Erythroblast (primary cell): ENCODE results near the gene NFAT5.

Experiments
- DNase-seq, 2 experiments: peaks; one replicate each; lab custom pipeline; 2025; lab: John Stamatoyannopoulos, UW
- GATA1 ChIP-seq: IDR thresholded peaks from 2 replicates; pipeline ENCODE4 v1.6.1; 2011; ENCODE audit warnings: low read depth, mild to moderate bottlenecking, control low read depth, low read length, moderate library complexity
- POLR2A ChIP-seq: IDR thresholded peaks from 2 replicates; pipeline ENCODE4 v1.6.1; 2011; ENCODE audit warnings: mild to moderate bottlenecking, low read length

The NFAT5 gene

GRCh38 chr16:69672315-69672997, 106.7 kb downstream of the NFAT5 start:
- TF ChIP-seq POLR2A (no peak), GATA1 (no peak)

GRCh38 chr16:69672998-69673713, 107.4 kb downstream of the NFAT5 start:
- no peak for DNase-seq
- TF ChIP-seq GATA1: no peak
- no peak for TF ChIP-seq POLR2A

More at GRCh38 chr16:69672315-69672997, 106.7 kb downstream of the NFAT5 start:
- DNase-seq: no peak

- no peak for DNase-seq
- TF ChIP-seq GATA1: no peak
- TF ChIP-seq POLR2A: no peak
These were observed 114.6 kb downstream of the NFAT5 start for GRCh38 chr16:69680358-69680757.

GRCh38 chr16:69688589-69688988, 122.8 kb downstream of the NFAT5 start:
- TF ChIP-seq POLR2A: no peak
- TF ChIP-seq GATA1: no peak
- DNase-seq: no peak

- no peak for DNase-seq
These were observed 126.5 kb downstream of the NFAT5 start for GRCh38 chr16:69691980-69692911.

GRCh38 chr16:69693916-69694315, 128.2 kb downstream of the NFAT5 start:
- no peak for DNase-seq
- TF ChIP-seq POLR2A (no peak), GATA1 (no peak)

More at GRCh38 chr16:69691980-69692911, 126.5 kb downstream of the NFAT5 start:
- TF ChIP-seq GATA1: no peak
- no peak for TF ChIP-seq POLR2A

GRCh38 chr16:69698404-69698803, 132.6 kb downstream of the NFAT5 start:
- TF ChIP-seq POLR2A: no peak
- TF ChIP-seq GATA1: no peak
- DNase-seq: no peak

GRCh38 chr16:69699915-69700314, 134.1 kb downstream of the NFAT5 start:
- TF ChIP-seq GATA1 (no peak), POLR2A (no peak)
- DNase-seq: no peak

GRCh38 chr16:69701452-69701851, 135.7 kb downstream of the NFAT5 start:
- no peak for DNase-seq
- TF ChIP-seq GATA1 (no peak), POLR2A (no peak)

GRCh38 chr16:69701866-69702265, 136.1 kb downstream of the NFAT5 start:
- no peak for TF ChIP-seq POLR2A
- TF ChIP-seq GATA1: no peak
- no peak for DNase-seq

GRCh38 chr16:69703638-69704037, 137.9 kb downstream of the NFAT5 start:
- TF ChIP-seq POLR2A (no peak), GATA1 (no peak)
- no peak for DNase-seq

GRCh38 chr16:69706256-69706974, 140.6 kb downstream of the NFAT5 start:
- TF ChIP-seq POLR2A (no peak), GATA1 (no peak)
- no peak for DNase-seq

GRCh38 chr16:69706975-69707340, 141.2 kb downstream of the NFAT5 start:
- TF ChIP-seq POLR2A (no peak), GATA1 (no peak)

More at GRCh38 chr16:69706975-69707340, 141.2 kb downstream of the NFAT5 start:
- no peak for DNase-seq
